GM12801 (cell line): ENCODE measurements around the gene MYRFL.

Experiments
- TF ChIP-seq, protein P1 (sequence below): IDR thresholded peaks from one replicate; pipeline ENCODE4 v1.5.1; 2011; ENCODE audit warnings: control low read depth; ENCODE audit not compliant: insufficient read length; ENCODE audit errors: extremely low read depth

Gene MYRFL

DNA sequence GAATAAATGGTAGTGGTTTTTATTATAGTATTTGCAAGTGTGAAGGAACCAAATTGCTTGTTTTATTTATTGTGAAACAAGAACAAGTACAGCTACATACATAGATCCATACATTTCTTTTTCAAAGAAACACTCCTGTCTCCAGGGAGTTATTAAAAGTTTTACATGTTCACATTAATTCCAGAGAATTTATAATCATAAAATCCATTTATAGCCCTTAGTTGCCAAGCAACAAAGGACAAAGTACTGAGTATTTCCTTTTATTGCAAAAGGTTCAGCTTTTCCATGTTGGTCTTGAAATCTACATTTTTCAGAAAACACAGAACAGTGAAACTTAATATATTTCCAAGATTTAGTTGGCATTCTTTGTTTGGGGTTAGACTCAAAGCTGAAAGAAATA, 9.5 kb downstream of the MYRFL start:
- TF ChIP-seq, protein P1, sequence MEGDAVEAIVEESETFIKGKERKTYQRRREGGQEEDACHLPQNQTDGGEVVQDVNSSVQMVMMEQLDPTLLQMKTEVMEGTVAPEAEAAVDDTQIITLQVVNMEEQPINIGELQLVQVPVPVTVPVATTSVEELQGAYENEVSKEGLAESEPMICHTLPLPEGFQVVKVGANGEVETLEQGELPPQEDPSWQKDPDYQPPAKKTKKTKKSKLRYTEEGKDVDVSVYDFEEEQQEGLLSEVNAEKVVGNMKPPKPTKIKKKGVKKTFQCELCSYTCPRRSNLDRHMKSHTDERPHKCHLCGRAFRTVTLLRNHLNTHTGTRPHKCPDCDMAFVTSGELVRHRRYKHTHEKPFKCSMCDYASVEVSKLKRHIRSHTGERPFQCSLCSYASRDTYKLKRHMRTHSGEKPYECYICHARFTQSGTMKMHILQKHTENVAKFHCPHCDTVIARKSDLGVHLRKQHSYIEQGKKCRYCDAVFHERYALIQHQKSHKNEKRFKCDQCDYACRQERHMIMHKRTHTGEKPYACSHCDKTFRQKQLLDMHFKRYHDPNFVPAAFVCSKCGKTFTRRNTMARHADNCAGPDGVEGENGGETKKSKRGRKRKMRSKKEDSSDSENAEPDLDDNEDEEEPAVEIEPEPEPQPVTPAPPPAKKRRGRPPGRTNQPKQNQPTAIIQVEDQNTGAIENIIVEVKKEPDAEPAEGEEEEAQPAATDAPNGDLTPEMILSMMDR = no peak

DNA sequence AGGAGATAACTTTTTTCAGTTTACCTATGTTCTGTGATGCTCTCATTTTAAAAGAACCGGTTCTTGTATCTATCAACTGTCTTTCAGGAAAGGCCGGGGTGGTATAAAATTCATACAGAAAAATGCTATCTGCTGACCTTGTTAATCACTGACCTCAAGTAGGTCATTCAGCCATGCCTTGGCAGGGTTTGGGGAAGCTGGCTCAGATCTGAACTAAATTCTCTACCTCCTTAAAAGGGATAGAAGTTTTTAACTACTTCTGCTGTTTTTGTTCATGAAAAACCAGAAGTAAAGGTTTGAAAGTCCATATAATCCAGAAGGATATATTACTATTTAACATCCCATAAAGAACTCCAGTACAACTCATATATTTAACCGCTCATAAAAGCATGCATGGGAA, 10.1 kb downstream of the MYRFL start:
- TF ChIP-seq, protein P1 = no peak

DNA sequence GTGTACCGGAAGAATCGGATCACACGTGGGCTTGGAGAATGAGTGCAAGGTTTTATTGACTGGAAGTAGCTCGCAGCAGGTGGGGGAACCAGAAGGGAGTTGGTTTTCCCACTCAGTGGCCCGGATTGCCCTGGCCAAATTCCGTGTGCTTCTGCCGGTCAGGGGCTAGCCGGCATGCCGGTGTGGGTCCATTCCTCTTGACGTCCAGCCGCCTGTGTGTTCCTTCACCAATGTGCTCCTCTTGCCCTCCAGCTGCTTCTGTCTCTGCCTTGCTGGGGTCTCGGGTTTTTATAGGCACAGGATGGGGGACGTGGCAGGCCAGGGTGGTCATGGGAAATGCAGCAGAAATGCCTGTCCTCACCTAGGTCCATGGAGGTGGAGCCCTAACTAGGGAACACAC, 11.0 kb downstream of the MYRFL start:
- TF ChIP-seq, protein P1 = no peak

DNA sequence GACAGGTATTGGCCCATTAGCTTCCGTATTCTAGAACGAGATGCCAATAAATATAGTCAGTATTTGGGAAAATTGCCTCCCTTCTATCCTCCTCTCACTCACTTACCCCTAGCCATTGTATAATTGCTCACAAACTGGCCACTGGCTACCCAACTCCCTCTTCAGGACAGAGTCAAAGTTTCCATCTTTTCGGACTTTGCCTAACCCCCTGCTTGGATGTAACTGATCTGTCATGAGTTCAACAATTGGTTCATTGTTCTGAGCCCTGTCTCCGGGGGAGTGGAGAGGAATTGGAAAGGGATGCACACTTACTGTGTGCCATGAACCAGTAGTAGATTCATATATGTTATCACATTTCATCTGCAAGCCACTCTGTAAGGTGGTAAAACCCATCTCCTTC, 12.2 kb downstream of the MYRFL start:
- TF ChIP-seq, protein P1 = no peak

DNA sequence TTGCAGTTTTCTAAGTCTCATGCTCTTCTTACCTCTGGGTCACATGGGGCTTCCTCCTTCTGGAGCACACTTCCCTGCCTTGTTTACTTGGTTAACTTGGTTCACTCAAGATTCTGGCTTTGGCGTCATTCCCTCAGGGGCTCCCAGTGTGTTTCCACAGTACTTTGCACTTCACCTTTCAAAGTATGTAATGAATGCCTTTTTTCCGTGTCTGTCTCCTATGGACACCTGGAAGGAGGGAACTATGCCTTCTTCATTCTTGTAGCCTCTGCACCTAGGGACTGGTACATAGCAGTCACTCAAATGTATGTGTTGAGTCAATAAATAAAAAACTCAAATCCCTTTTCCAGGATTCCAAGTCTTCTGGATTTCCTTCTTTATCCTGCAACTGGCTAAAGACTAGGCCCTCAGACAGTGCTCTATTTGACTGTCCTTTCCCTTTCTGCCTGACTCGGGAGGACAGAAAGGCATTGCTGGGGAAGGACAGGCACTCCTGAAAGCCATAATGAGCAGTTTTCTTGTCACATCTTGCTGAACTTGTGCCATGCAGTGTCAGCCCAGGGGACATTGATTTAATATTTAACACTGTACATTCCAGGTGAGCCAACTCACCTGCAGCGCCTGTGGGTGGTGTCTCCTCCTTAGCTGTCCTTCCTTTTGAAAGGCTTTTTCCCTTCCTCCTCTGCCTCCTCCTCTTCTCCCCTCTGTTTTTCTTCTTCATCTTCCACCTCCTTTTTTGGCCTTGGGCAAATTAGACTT, 12.8 kb downstream of the MYRFL start:
- TF ChIP-seq, protein P1 = no peak

DNA sequence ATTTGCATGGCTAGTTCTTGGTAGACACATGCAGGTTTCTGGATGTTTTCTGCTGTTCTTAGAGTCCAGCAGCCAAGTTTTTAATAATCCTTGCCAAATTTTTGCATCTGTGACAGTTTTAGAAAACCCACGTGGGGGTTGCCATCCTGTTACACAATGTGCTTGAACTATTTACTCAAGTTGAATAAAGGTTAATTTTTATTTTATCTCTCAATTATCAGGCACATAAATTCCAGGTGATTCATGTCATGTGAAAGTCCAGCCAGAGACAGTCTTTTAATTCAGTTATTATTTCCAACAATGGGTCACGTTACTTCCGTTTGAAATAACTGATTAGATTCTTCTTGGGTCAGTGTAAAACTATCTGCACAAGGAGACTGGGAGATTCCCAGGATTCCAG, 15.7 kb downstream of the MYRFL start:
- TF ChIP-seq, protein P1 = no peak

DNA sequence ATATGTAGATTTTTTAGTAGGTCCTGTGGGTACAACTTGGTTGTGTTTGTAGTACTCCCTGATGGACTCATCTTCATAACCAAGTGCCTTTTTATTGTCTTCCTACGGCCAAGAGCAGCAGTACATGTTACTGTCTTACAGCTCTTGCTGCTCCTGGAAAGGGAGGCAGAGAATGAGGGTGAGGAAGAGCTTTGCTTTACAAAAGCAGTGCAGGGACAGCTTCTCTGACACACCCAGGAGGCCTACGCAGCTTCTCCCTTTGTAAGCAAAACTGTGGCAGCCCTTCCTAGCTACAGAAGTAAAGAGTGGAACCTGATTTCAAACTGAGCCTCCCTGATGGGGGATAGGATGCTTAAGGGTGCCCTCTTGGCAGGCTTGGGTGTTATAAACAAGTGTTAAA, 18.6 kb downstream of the MYRFL start:
- TF ChIP-seq, protein P1 = no peak
